ENCODE measurements around the gene KIAA0232.
A peak's percentile ranks its signal among the peaks of the same experiment; 100 is the strongest.
"Not testable (repeated sequence)": the region's sequence is repeated elsewhere in the genome, so short reads cannot be mapped to it uniquely, and the experiment has no call there.

The KIAA0232 gene

DNA sequence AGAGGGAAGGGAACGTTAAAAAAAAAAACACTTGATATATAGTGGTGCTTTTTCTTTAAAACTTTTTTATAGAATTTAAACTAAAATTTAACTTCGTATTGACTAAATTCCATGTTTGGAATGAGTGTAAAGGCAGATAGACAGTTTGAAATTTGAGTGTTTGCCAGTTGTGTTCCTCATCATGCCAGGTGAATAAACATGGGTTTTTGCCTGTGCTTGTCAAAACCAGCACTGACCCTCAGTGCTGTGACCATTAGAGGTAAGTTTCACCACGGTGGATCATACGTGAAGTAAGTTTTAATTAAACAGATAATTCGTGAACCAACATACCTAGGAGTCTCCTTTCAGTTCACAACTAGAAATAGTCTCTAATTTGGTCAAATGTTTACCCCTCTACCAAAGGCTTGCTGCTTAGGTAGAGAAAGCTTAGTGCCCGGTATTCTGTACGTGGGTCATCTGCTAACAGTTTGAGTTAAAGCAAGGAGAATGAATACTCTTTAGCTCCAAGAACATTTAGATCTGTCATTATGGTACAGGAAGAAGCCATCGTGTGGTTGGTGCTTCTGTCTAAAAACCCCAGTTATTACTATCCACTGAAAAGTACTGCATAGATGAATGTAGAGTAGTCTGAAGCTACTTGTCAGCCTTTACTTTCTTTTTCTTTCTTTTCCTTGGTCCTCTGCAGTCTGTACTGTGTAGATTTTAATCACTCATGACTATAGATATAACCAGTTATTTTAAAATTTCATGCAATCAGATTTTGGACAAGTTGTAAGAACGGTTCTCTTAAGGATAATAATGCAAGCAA lies 32.7 kb downstream of the KIAA0232 start:
- no peak for TF ChIP-seq GATA1 (IDR thresholded peaks at IDR 0.05; ENCODE audit: low read depth, low read length)
- no peak for TF ChIP-seq POLR2A (IDR thresholded peaks at IDR 0.05; ENCODE audit: low read length)

DNA sequence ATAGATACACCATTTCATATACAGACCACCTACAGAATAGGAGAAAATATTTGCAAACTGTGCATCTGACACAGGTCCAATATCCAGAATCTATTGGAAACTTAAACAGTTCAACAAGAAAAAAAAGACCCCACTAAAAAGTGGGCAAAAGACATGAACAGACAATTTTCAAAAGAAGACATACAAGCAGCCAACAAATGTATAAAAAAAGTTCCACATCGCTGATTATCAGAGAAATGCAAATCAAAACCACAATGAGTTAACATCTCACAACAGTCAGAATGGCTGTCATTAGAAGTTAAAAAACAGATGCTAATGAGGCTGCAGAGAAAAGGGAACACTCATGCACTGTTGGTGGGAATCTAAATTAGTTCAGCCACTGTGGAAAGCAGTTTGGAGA lies 36.8 kb downstream of the KIAA0232 start:
- TF ChIP-seq GATA1 (IDR thresholded peaks at IDR 0.05; ENCODE audit: low read depth, low read length) = no peak
- TF ChIP-seq POLR2A (IDR thresholded peaks at IDR 0.05; ENCODE audit: low read length) = no peak

More for the DNA sequence above, 32.7 kb downstream of the KIAA0232 start:
- no peak for DNase-seq

DNA sequence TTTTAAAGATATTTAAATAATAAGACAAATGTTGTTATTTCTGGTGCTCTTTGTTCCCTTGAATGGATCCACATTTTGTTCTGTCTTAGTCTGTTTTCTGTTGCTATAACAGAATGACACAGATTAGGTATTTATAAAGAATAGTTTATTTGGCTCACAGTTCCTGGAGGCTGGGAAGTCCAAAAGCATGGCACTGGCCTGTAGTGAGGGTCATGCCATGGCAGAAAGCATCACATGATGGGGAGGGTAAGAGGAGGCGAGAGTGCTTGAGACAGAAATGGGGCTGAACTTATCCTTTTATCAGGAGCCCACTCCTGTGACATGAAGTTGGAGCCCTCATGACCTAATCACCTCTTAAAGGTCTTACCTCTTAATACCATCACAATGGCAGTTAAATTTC lies 38.2 kb downstream of the KIAA0232 start:
- no peak for DNase-seq
- TF ChIP-seq POLR2A (IDR thresholded peaks at IDR 0.05; ENCODE audit: low read length) = no peak
- TF ChIP-seq GATA1 (IDR thresholded peaks at IDR 0.05; ENCODE audit: low read depth, low read length) = no peak

More for the DNA sequence above, 36.8 kb downstream of the KIAA0232 start:
- no peak for DNase-seq

DNA sequence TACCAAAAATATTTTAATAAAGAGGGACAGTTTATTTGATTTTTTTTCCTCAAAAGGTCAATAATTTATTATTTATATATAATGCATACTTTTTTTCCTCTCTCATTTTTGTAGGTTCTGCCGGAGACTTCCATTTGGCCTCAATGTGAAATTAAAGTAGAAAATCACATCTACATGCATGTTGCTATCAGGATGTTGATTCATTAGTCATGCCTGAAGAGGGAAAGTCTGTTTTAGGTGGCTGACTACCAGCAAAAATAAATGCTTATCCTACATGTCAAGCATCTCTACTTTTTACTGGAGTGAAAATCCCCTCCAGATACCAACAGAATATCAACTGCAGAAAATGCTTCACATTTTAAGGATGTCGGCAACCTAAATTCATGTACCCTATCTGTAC lies 41.5 kb downstream of the KIAA0232 start:
- TF ChIP-seq GATA1 (IDR thresholded peaks at IDR 0.05; ENCODE audit: low read depth, low read length) (no peak), POLR2A (IDR thresholded peaks at IDR 0.05; ENCODE audit: low read length) (no peak)
- no peak for DNase-seq

DNA sequence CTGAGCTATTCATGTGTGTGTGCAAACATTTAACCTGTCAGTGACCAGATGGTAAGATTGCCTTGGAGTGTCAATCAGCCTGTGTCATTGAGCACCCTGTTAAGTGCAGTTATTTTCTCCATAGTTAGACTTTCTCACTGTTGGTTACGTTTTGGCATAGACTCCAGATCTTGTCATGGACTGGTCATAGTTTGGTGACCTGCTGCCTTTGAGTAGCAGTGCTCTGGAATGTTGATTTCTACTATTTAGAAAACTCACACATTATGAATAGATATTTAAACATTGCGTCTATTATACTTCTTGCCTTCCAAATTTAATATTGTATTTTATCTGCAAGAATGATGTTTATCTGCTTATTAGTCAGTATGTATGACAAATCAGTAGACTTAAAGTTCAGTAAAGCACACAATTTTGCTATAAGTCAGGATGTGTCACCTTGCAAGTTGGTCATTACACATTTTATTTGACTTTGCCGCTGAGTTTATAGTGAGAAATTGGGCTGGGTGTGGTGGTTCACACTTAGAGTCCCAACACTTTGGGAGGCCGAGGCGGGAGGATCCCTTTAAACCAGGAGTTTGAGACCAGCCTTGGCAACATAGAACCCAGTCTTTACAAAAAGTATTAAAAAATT lies 42.4 kb downstream of the KIAA0232 start:
- DNase-seq = no peak
- TF ChIP-seq GATA1 (IDR thresholded peaks at IDR 0.05; ENCODE audit: low read depth, low read length) (no peak), POLR2A (IDR thresholded peaks at IDR 0.05; ENCODE audit: low read length) (no peak)

DNA sequence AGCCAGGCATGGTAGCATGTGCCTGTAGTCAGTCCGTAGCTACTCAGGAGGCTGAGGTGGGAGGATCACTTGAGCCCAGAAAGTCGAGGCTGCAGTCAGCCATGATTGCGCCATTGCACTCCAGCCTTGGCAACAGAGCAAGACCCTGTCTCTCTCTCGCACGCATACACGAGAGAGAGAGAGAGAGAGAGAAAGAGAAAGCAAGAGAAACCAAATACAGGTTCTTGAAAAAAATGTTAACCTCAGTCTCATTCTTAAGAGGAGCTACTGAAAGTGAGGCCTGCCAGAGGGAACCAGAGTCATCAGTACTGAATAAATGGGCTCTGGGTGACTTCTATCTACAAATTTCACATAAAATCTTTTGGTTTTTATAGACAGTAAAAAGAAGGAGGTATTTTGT lies 42.9 kb downstream of the KIAA0232 start:
- no peak for DNase-seq

DNA sequence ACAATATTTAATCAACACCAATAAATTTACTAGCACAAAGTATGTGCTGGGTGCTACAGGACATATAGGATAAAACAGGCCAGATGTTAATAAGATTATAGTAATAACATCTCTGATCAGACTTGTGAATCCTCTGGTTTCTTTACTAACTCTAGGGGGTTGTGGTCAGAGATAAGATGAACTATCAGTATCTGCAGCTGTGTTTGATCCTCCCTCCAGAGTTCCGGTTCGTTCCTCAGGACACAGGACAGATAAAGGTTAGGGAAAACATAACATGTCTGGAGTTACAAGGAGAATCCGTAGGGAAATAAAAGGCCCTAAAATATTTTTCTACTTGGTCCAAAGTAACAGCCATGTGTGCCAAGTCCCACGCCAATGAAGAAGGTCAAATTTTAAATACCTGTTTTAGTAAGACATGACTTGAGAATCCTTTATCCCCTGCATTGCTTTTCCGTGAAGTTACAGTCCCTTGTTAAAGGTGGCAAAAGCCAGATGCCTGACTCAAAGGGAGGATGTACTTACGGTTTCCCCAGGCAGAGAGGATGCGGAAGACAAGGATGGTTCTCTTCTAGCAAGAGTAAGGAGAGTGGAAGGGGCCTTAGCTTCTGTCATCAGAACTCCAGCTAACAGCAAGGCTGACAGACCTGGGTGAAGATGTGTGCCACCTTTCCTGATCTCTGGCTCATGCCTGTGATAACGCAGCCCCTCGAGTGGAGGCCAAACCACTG lies 44.4 kb downstream of the KIAA0232 start:
- peak; percentile 57 to 82 for DNase-seq
- TF ChIP-seq GATA1 (IDR thresholded peaks at IDR 0.05; ENCODE audit: low read depth, low read length) = no peak
- no peak for TF ChIP-seq POLR2A (IDR thresholded peaks at IDR 0.05; ENCODE audit: low read length)

More for the DNA sequence above, 42.9 kb downstream of the KIAA0232 start:
- TF ChIP-seq POLR2A (IDR thresholded peaks at IDR 0.05; ENCODE audit: low read length) = no peak
- TF ChIP-seq GATA1 (IDR thresholded peaks at IDR 0.05; ENCODE audit: low read depth, low read length) = no peak

DNA sequence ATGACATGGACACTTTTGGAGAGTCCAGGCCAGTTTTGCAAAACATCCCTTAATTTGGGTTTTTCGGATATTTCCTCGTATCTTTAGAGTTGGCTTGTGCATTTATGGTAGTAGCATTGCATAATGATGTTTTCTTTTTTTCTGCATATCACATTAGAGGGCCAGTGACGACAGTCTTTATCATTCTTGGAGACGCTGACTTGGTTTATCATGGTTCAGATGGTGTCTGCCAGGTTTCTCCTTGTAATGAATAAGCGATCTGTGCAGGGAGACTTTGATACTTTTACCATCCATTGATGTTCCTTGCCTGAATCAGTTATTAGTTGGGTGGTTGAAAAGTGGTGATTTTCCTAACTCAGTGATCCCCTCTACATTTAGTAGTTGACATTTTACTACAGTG lies 46.6 kb downstream of the KIAA0232 start:
- no peak for TF ChIP-seq POLR2A (IDR thresholded peaks at IDR 0.05; ENCODE audit: low read length)
- TF ChIP-seq GATA1 (IDR thresholded peaks at IDR 0.05; ENCODE audit: low read depth, low read length) = no peak

DNA sequence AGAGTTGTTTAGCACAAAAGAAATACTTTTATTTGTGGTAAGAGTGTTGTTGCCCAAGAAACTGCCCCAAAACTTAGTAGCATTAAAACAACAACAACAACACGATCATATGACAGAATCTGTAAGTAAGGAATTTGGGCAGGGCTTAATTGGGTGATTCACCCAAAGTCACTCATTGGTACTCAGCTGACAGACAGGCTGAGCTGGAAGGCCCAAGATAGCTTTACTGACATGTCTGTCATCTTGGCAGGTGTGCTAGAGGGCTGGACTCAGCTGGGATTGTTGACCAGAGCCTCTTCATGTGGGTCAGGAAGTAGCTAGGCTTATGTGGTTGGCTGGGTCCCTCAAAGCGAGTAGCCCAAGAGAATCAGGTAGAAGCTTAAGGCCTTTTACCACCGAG lies 52.3 kb downstream of the KIAA0232 start:
- no peak for TF ChIP-seq GATA1 (IDR thresholded peaks at IDR 0.05; ENCODE audit: low read depth, low read length)
- TF ChIP-seq POLR2A (IDR thresholded peaks at IDR 0.05; ENCODE audit: low read length) = no peak
- DNase-seq = peak; percentile 16 to 33

More for the DNA sequence above, 46.6 kb downstream of the KIAA0232 start:
- peak; percentile 52 to 74 for DNase-seq

DNA sequence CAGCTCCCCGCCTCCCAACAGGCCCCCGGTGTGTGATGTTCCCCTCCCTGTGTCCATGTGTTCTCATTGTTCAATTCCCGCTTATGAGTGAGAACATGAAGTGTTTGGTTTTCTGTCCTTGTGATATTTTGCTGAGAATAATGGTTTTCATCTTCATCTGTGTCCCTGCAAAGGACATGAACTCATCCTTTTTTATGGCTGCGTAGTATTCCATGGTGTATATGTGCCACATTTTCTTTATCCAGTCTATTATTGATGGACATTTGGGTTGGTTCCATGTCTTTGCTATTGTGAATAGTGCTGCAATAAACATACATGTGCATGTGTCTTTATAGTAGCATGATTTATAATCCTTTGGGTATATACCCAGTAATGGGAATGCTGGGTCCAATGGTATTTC lies 53.1 kb downstream of the KIAA0232 start:
- not testable (repeated sequence) for DNase-seq

DNA sequence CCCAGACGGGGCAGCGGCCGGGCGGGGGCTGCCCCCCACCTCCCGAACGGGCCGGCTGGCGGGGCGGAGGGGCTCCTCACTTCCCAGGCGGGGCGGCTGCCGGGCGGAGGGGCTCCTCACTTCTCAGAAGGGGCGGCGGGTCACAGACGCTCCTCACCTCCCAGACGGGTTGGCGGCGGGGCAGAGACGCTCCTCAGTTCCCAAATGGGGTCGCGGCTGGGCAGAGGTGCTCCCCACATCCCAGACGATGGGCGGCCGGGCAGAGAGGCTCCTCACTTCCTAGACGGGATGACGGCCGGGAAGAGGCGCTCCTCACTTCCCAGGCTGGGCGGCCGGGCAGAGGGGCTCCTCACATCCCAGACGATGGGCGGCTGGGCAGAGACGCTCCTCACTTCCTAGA lies 54.6 kb downstream of the KIAA0232 start:
- DNase-seq = not testable (repeated sequence)

DNA sequence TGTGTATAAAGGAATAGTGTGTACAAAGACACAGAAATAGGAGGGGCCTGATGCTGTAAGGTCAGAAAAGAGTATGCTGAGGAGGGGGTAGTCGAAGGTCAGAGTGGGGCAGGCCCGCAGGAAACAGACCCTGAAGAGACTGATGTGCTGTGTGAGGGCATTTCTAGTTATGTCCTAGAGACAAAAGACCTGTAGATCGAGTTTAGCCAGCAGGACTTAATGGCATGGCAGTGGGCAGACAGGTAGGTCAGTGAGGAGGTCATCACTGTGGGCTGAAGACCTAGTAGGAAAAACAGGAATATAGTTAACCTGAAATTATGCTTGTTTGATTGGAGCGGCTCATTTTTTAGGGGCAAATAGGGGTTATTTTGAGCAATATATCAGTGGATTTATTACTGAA lies 57.1 kb downstream of the KIAA0232 start:
- DNase-seq = no peak
- TF ChIP-seq GATA1 (IDR thresholded peaks at IDR 0.05; ENCODE audit: low read depth, low read length) (no peak), POLR2A (IDR thresholded peaks at IDR 0.05; ENCODE audit: low read length) (no peak)

DNA sequence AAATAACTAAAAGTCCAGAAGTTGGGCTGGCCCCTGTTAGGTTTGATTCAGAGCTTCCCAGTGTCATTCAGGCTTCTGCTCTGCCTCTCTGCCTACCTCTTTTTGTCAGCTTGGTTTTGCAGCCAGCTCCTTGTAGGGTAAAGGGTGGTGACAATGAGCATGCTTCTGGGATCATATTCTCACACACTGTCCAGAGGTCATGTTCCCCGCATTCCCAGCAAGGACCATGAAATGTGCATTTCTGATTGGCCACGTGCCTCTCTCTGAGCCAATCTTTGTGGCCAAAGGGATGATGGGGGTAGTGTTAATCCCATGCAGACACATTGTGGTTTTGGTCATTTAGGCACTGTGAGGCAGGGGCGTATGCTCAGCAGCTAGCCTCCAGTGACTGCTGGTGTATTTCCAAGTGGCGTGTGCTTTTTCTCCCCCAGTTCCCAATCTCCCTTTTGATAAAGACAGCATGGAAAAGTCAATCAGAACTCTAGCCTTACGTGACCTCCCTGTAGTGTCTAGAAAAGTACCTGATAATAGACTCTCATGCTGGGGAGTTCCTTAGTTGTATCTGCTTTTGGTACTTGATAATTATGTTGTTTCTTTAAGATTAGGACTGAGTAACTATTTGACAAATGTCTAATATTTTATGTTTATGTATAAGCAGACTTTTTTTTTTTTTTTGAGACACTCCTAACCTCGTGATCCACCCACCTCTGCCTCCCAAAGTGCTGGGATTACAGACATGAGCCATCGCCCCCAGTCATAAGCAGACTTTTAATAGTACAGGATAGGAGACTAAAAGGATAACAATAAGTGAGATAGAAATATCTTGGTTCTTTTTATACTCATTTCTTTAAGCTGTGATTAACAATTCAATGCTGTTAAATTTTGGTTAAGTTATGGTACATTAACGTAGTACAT lies 57.8 kb downstream of the KIAA0232 start:
- peak in 1 of 2 experiments; percentile 9 for DNase-seq

DNA sequence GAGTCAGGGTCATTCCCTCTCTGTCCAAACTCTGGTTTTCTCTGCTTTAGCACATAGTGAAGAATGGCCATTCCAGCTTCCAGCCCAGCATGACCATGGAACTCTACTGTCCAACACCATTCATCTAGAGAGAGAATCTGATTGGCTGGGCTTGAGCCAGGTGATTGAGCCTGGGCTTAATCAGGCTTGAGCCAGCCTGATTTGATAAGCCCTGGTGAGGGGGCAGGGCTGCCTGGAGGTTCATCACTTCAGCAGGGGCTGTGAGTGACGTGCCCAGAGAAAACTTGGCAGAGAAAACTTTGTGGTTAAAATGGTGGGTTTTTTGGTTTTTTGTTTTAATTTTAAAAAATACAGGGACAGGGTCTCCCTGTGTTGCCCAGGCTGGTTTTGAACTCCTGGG lies 62.5 kb downstream of the KIAA0232 start:
- peak; percentile 42 to 61 for DNase-seq
- TF ChIP-seq POLR2A (IDR thresholded peaks at IDR 0.05; ENCODE audit: low read length) = no peak
- no peak for TF ChIP-seq GATA1 (IDR thresholded peaks at IDR 0.05; ENCODE audit: low read depth, low read length)

More for the DNA sequence above, 57.8 kb downstream of the KIAA0232 start:
- no peak for TF ChIP-seq GATA1 (IDR thresholded peaks at IDR 0.05; ENCODE audit: low read depth, low read length)
